Nephron (organoid): Measurements from ENCODE around the gene KRT9.
"Not testable (repeated sequence)": the region's sequence is repeated elsewhere in the genome, so short reads cannot be mapped to it uniquely, and the experiment has no call there.

Experiments
- H3K27ac Mint-ChIP-seq, 3 experiments: 2 replicates each; pipeline ENCODE4 v1.8.0; 2020; ENCODE audit warnings: mixed read lengths in 3 of 3, mild to moderate bottlenecking in 2 of 3, moderate library complexity in 1 of 3
- H3K27me3 Mint-ChIP-seq: 2 replicates; pipeline ENCODE4 v1.8.0; 2021; ENCODE audit warnings: low read depth, mild to moderate bottlenecking, moderate library complexity, mixed read lengths
- H3K36me3 Mint-ChIP-seq: 2 replicates; pipeline ENCODE4 v1.8.0; 2020; ENCODE audit warnings: low read depth, mixed read lengths
- H3K4me1 Mint-ChIP-seq: 2 replicates; pipeline ENCODE4 v1.8.0; 2020; ENCODE audit warnings: mixed read lengths
- H3K4me3 Mint-ChIP-seq, 3 experiments: 2 replicates each; pipeline ENCODE4 v1.8.0; 2020; ENCODE audit warnings: mild to moderate bottlenecking in 3 of 3, mixed read lengths in 3 of 3, moderate library complexity in 2 of 3
- H3K9me3 Mint-ChIP-seq: 2 replicates; pipeline ENCODE4 v1.8.0; 2020; ENCODE audit warnings: mixed read lengths
- CTCF ChIP-seq, 3 experiments: fragments of 200-600 bp; sonication (generic); IDR thresholded peaks; one replicate each; pipeline ENCODE4 v1.5.0; 2021; ENCODE audit warnings: antibody characterized with exemption in 3 of 3; ENCODE audit not compliant: unreplicated experiment in 3 of 3

Gene KRT9

GRCh38 chr17:41583137-41584127, 11.6 kb upstream of the KRT9 start:
- Mint-ChIP-seq H3K27me3 (peaks cover 51% of the 10 kb centered on the region), H3K36me3 (no peaks in the 10 kb centered on the region), H3K4me1 (peaks cover 4% of the 10 kb centered on the region), H3K4me3 (no peak overlapping the region), H3K27ac (no peak overlapping the region), H3K9me3 (no peaks in the 10 kb centered on the region)
- TF ChIP-seq CTCF (IDR thresholded peaks at IDR 0.05; ENCODE audit: unreplicated experiment in 3 of 3) = no peak

- H3K4me1 Mint-ChIP-seq, H3K27ac Mint-ChIP-seq, H3K9me3 Mint-ChIP-seq, H3K4me3 Mint-ChIP-seq, H3K36me3 Mint-ChIP-seq: not testable (repeated sequence)
- H3K27me3 Mint-ChIP-seq = peaks cover 52% of the 10 kb centered on the region
Measured at GRCh38 chr17:41582061-41582968, 10.5 kb upstream of the KRT9 start.

- no peaks in the 10 kb centered on the region for H3K36me3 Mint-ChIP-seq
- no peak overlapping the region for H3K27ac Mint-ChIP-seq
- H3K4me1 Mint-ChIP-seq = peaks cover 5% of the 10 kb centered on the region
- no peak overlapping the region for H3K4me3 Mint-ChIP-seq
- TF ChIP-seq CTCF (IDR thresholded peaks at IDR 0.05; ENCODE audit: unreplicated experiment in 3 of 3) = no peak
- no peaks in the 10 kb centered on the region for H3K9me3 Mint-ChIP-seq
- H3K27me3 Mint-ChIP-seq = peaks cover 49% of the 10 kb centered on the region
Measured at GRCh38 chr17:41581366-41582060, 9.7 kb upstream of the KRT9 start.

GRCh38 chr17:41580687-41581365, 9.0 kb upstream of the KRT9 start:
- Mint-ChIP-seq H3K27ac (no peak overlapping the region), H3K4me3 (no peak overlapping the region), H3K9me3 (no peaks in the 10 kb centered on the region), H3K4me1 (peaks cover 5% of the 10 kb centered on the region), H3K27me3 (peaks cover 49% of the 10 kb centered on the region), H3K36me3 (no peaks in the 10 kb centered on the region)
- TF ChIP-seq CTCF (IDR thresholded peaks at IDR 0.05; ENCODE audit: unreplicated experiment in 3 of 3) = no peak

GRCh38 chr17:41580244-41580575, 8.4 kb upstream of the KRT9 start:
- Mint-ChIP-seq H3K27ac (no peak overlapping the region), H3K36me3 (no peaks in the 10 kb centered on the region), H3K4me1 (peaks cover 5% of the 10 kb centered on the region), H3K4me3 (no peak overlapping the region), H3K27me3 (peaks cover 49% of the 10 kb centered on the region), H3K9me3 (no peaks in the 10 kb centered on the region)
- TF ChIP-seq CTCF (IDR thresholded peaks at IDR 0.05; ENCODE audit: unreplicated experiment in 3 of 3) = no peak
